Astrocyte (in vitro differentiated cells and primary cell): ENCODE measurements around the gene CLVS2. TPM values are rescaled to one million over a fixed set of nuclear protein-coding genes. Genes with fewer than 3 reads are reported as not detected.

Source experiments
- DNase-seq: peaks from one replicate; pipeline ENCODE4 v3.0.0-alpha.2; 2010; ENCODE audit warnings: low read depth
- FAIRE-seq: peaks from 2 replicates; lab custom pipeline; 2011; peaks lifted over from hg19 to GRCh38; lab: Jason Lieb, UNC
- H2AFZ ChIP-seq: 2 replicates; pipeline ENCODE4 v1.6.0; 2012; ENCODE audit warnings: low read depth, low read length, inconsistent platforms
- H3K27ac ChIP-seq: 2 replicates; pipeline ENCODE4 v1.5.1; 2011; ENCODE audit warnings: low read depth, low read length, inconsistent platforms
- H3K27me3 ChIP-seq: 2 replicates; pipeline ENCODE4 v1.6.0; 2011; ENCODE audit warnings: low read length, inconsistent platforms; ENCODE audit not compliant: insufficient read depth
- H3K36me3 ChIP-seq: 2 replicates; pipeline ENCODE4 v1.5.1; 2011; ENCODE audit warnings: low read length, inconsistent platforms; ENCODE audit not compliant: insufficient read depth
- H3K4me1 ChIP-seq: 2 replicates; pipeline ENCODE4 v1.5.1; 2011; ENCODE audit warnings: low read length, inconsistent platforms; ENCODE audit not compliant: insufficient read depth
- H3K4me2 ChIP-seq: 2 replicates; pipeline ENCODE4 v1.6.0; 2012; ENCODE audit warnings: low read length, inconsistent platforms
- H3K4me3 ChIP-seq: 2 replicates; pipeline ENCODE4 v1.5.1; 2011; ENCODE audit warnings: low read depth, mild to moderate bottlenecking, low read length, inconsistent platforms; ENCODE audit not compliant: insufficient read depth
- H3K79me2 ChIP-seq: 2 replicates; pipeline ENCODE4 v1.6.0; 2012; ENCODE audit warnings: mild to moderate bottlenecking, low read length, inconsistent platforms; ENCODE audit not compliant: insufficient read depth
- H3K9ac ChIP-seq: 2 replicates; pipeline ENCODE4 v1.6.0; 2012; ENCODE audit warnings: mild to moderate bottlenecking, low read length, inconsistent platforms
- H3K9me3 ChIP-seq: 2 replicates; pipeline ENCODE4 v1.5.1; 2012; ENCODE audit warnings: low read depth, mild to moderate bottlenecking, low read length, inconsistent platforms; ENCODE audit not compliant: insufficient read depth
- H4K20me1 ChIP-seq: 2 replicates; pipeline ENCODE4 v1.6.0; 2012; ENCODE audit warnings: low read length, inconsistent platforms; ENCODE audit not compliant: insufficient read depth
- H3K27ac Mint-ChIP-seq: one replicate; pipeline ENCODE4 v1.8.0; 2021; ENCODE audit warnings: mild to moderate bottlenecking, mixed read lengths; ENCODE audit not compliant: unreplicated experiment
- H3K27me3 Mint-ChIP-seq: one replicate; pipeline ENCODE4 v1.8.0; 2021; ENCODE audit warnings: low read depth, mixed read lengths; ENCODE audit not compliant: unreplicated experiment
- H3K36me3 Mint-ChIP-seq: one replicate; pipeline ENCODE4 v1.8.0; 2021; ENCODE audit warnings: low read depth, mixed read lengths; ENCODE audit not compliant: unreplicated experiment
- H3K4me1 Mint-ChIP-seq: one replicate; pipeline ENCODE4 v1.8.0; 2021; ENCODE audit warnings: low read depth, mixed read lengths; ENCODE audit not compliant: unreplicated experiment
- H3K4me3 Mint-ChIP-seq: one replicate; pipeline ENCODE4 v1.8.0; 2021; ENCODE audit warnings: mild to moderate bottlenecking, moderate library complexity, mixed read lengths; ENCODE audit not compliant: unreplicated experiment
- H3K9me3 Mint-ChIP-seq: one replicate; pipeline ENCODE4 v1.8.0; 2021; ENCODE audit warnings: mild to moderate bottlenecking, mixed read lengths; ENCODE audit not compliant: unreplicated experiment
- EZH2 ChIP-seq: IDR thresholded peaks from 2 replicates; pipeline ENCODE4 v1.6.1; 2012; ENCODE audit warnings: mild to moderate bottlenecking, low read length, inconsistent platforms; ENCODE audit not compliant: insufficient read depth
- total RNA-seq: library from RNA; stranded (reverse); gene quantifications from 2 replicates; pipeline ENCODE4 v1.2.1, GENCODE V29; 2021
- TF ChIP-seq, protein P1 (sequence below): IDR thresholded peaks from 2 replicates; pipeline ENCODE4 v1.5.1; 2011; ENCODE audit warnings: low read depth, mild to moderate bottlenecking, inconsistent platforms, low read length, moderate library complexity; ENCODE audit not compliant: insufficient read depth

CLVS2 gene
- total RNA-seq, 1 donor from 2014 or later = not detected

DNA sequence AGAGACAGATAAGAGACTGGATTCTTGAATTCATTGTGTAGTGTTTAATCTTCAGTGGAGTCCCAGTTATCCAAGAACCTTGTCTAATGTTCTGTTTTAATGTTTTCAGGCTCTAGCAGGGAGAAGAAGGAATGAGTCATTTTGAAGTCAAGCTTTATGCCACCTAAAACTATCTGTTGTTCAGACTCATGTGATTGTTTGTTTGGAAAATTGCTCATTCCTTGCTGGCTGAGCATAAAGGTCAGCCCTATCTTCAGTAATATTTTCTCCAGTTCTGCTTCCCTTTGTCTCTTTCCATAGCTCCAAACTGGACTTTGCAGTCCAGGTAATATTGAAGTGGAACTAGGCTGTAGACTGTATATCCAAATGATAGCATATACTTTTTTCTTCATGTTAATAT, 34.2 kb downstream of the CLVS2 start:
- no peak overlapping the region for H3K4me2 ChIP-seq
- no peaks in the 10 kb centered on the region for H3K9me3 ChIP-seq
- no peaks in the 10 kb centered on the region for H3K4me1 ChIP-seq
- no peaks in the 10 kb centered on the region for H3K79me2 ChIP-seq
- no peaks in the 10 kb centered on the region for H3K27me3 Mint-ChIP-seq
- H4K20me1 ChIP-seq = no peaks in the 10 kb centered on the region
- no peak overlapping the region for H3K4me3 ChIP-seq
- H3K4me1 Mint-ChIP-seq = peaks cover 4% of the 10 kb centered on the region
- no peak overlapping the region for H3K27ac Mint-ChIP-seq
- no peak for DNase-seq
- no peaks in the 10 kb centered on the region for H3K9me3 Mint-ChIP-seq
- no peak overlapping the region for H2AFZ ChIP-seq
- H3K9ac ChIP-seq = no peak overlapping the region
- H3K36me3 Mint-ChIP-seq = no peaks in the 10 kb centered on the region
- no peak for TF ChIP-seq EZH2
- TF ChIP-seq, protein P1, sequence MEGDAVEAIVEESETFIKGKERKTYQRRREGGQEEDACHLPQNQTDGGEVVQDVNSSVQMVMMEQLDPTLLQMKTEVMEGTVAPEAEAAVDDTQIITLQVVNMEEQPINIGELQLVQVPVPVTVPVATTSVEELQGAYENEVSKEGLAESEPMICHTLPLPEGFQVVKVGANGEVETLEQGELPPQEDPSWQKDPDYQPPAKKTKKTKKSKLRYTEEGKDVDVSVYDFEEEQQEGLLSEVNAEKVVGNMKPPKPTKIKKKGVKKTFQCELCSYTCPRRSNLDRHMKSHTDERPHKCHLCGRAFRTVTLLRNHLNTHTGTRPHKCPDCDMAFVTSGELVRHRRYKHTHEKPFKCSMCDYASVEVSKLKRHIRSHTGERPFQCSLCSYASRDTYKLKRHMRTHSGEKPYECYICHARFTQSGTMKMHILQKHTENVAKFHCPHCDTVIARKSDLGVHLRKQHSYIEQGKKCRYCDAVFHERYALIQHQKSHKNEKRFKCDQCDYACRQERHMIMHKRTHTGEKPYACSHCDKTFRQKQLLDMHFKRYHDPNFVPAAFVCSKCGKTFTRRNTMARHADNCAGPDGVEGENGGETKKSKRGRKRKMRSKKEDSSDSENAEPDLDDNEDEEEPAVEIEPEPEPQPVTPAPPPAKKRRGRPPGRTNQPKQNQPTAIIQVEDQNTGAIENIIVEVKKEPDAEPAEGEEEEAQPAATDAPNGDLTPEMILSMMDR = no peak
- H3K27me3 ChIP-seq = no peaks in the 10 kb centered on the region
- no peaks in the 10 kb centered on the region for H3K36me3 ChIP-seq
- H3K4me3 Mint-ChIP-seq = no peak overlapping the region
- no peak for FAIRE-seq
- no peak overlapping the region for H3K27ac ChIP-seq

DNA sequence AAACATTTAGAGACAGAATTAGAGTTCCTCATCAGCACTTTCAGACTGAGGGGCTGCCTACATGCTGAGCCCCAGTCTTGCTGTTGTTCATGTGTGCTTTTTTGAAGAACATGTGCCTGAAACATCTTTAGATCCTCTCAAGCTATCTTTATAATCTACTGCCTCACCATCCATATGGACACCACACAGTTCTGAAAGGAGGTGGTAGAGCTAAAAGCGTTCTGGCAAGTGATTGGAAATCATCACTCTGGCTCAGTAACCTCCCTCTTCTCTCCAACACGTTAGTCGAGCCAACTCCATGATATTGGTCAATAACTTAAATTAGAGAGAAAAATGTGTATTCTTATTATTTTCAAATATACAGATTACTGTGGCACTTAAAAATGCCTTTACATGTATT, 40.6 kb downstream of the CLVS2 start:
- DNase-seq (no peak), FAIRE-seq (no peak)
- no peak overlapping the region for H3K27ac Mint-ChIP-seq
- H4K20me1 ChIP-seq = no peaks in the 10 kb centered on the region
- H3K27me3 Mint-ChIP-seq = peaks cover 2% of the 10 kb centered on the region
- H2AFZ ChIP-seq = no peak overlapping the region
- no peaks in the 10 kb centered on the region for H3K79me2 ChIP-seq
- no peak overlapping the region for H3K4me3 ChIP-seq
- no peaks in the 10 kb centered on the region for H3K27me3 ChIP-seq
- TF ChIP-seq, protein P1 = no peak
- TF ChIP-seq EZH2 = no peak
- no peaks in the 10 kb centered on the region for H3K9me3 Mint-ChIP-seq
- H3K4me1 ChIP-seq = no peaks in the 10 kb centered on the region
- H3K4me1 Mint-ChIP-seq = no peaks in the 10 kb centered on the region
- no peaks in the 10 kb centered on the region for H3K9me3 ChIP-seq
- H3K9ac ChIP-seq = no peak overlapping the region
- H3K4me2 ChIP-seq = no peak overlapping the region
- H3K4me3 Mint-ChIP-seq = no peak overlapping the region
- H3K27ac ChIP-seq = no peak overlapping the region
- H3K36me3 Mint-ChIP-seq = no peaks in the 10 kb centered on the region
- no peaks in the 10 kb centered on the region for H3K36me3 ChIP-seq

DNA sequence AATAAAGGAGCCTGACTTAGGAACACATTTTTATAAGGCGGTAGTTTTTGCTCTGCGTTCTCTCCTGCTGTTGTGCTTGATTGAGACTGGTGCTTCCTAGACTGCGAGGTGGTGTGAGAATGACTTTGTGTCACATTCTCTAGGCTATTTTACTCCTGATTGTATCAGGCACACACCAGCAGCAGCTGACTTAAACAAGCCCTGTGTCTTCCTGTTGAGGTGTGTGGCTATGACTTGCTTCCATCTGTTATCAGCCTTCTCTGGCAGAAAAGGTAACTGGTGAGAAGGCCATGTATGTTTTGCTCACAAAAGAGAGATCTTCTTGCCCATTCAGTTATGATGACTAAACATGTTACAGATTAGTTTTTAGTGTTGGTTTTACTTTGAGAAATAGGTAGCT, 43.4 kb downstream of the CLVS2 start:
- Histone ChIP-seq H3K9me3 (no peaks in the 10 kb centered on the region), H4K20me1 (no peaks in the 10 kb centered on the region), H2AFZ (no peak overlapping the region), H3K27ac (no peak overlapping the region), H3K4me1 (no peaks in the 10 kb centered on the region), H3K4me3 (no peak overlapping the region), H3K9ac (no peak overlapping the region), H3K4me2 (no peak overlapping the region), H3K79me2 (no peaks in the 10 kb centered on the region), H3K36me3 (no peaks in the 10 kb centered on the region), H3K27me3 (no peaks in the 10 kb centered on the region)
- no peak for TF ChIP-seq EZH2
- TF ChIP-seq, protein P1 = no peak
- H3K27me3 Mint-ChIP-seq = peaks cover 2% of the 10 kb centered on the region
- H3K4me3 Mint-ChIP-seq = no peak overlapping the region
- no peaks in the 10 kb centered on the region for H3K4me1 Mint-ChIP-seq
- H3K9me3 Mint-ChIP-seq = no peaks in the 10 kb centered on the region
- H3K36me3 Mint-ChIP-seq = no peaks in the 10 kb centered on the region
- H3K27ac Mint-ChIP-seq = no peak overlapping the region
- no peak for FAIRE-seq
- no peak for DNase-seq
